NCI-H1105 treated with DMSO at 0.1 percent for 48 hours (cell line): ENCODE data around the gene CFAP70.
"Not testable (repeated sequence)": the region's sequence is repeated elsewhere in the genome, so short reads cannot be mapped to it uniquely, and the experiment has no call there.

ENCODE experiments used
- DNase-seq: peaks from one replicate; lab custom pipeline; 2025; lab: John Stamatoyannopoulos, UW

Gene CFAP70

GRCh38 chr10:73358331-73359279, at the start of gene CFAP70:
Gene CFAP70, minus strand, starts transcription at chr10:73358864. Its CDS starts 4,068 bp downstream, at chr10:73354796.
- peak; percentile 93 for DNase-seq

DNA sequence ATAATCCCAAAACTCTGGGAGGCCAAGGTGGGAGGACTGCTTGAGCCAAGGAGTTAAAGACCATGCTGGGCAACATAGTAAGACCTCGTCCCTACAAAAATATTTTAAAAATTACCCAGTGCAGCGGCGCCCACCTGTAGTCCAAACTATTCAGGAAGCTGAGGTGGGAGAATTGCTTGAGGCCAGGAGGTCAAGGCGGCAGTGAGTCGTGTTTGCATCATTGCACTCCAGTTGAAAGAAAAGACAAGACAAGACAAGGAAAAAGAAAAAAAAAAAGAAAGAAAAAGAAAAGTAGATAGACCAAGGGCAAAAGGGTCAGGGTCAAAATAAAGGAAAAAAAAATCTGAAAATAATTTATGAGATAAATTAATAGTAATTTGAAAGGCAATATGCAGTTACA, 49.4 kb upstream of the CFAP70 start:
- DNase-seq = no peak

DNA sequence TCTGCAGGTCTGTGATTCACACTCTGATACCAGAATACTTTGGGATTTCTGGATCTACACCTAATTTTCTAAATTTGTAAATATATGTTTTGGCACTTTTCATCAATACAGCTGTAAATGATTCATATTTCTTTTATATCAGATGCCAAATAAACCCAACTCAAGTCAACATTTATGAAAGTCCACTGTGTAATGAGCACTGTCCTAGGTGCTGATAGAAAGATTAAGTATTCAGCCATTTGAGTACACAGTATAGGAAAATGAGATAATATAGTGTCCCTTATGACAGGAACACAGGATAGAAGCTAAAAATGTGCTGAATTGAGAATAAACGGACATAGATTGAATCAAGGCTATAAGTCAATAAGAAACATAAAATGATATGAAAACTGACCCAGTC, 48.8 kb upstream of the CFAP70 start:
- DNase-seq = no peak

- no peak for DNase-seq
These were observed 48.2 kb upstream of the CFAP70 start for GRCh38 chr10:73406846-73407245.

GRCh38 chr10:73405556-73405955, 46.9 kb upstream of the CFAP70 start:
- DNase-seq = no peak

GRCh38 chr10:73404690-73405089, 46.0 kb upstream of the CFAP70 start:
- DNase-seq = no peak

GRCh38 chr10:73401636-73402035, 43.0 kb upstream of the CFAP70 start:
- no peak for DNase-seq

DNA sequence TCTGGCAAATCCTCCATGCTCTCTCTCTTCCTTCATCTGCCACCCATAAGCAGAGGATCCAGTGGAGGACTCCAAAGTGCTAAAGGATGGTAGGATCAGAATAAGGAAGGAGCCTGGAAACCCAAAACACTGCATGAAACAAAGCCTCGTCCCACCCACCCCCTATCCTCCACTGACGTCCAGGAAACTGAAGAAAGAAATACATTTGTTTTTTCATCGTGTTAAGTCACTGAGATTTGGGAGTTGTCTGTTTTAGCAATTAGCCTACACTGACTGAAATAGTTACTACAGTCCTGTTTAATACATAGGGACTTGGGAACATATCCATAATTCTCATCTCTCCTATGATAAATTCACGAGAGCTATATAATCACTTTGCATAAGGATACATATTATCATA, 40.4 kb upstream of the CFAP70 start:
- no peak for DNase-seq

DNA sequence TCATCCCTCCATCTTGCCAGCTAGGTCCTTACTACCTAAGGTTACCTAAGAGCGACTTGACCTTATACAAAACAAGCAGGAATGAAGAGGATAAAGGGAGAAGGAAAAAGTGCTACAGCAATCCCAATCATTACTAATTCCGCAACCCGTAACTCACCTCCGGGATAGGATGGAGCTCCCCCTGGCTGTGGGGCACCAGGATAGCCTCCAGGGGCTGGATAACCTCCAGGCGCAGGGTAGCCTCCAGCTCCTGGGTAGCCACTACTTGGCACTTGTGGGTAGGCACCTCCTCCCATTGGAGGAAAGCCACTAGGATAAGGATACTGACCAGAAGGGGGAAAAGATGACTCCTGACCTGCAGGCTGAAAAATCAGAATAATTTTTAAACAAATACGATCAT, 39.4 kb upstream of the CFAP70 start:
- no peak for DNase-seq

- DNase-seq = not testable (repeated sequence)
These were observed 35.7 kb upstream of the CFAP70 start for GRCh38 chr10:73394325-73394724.

DNA sequence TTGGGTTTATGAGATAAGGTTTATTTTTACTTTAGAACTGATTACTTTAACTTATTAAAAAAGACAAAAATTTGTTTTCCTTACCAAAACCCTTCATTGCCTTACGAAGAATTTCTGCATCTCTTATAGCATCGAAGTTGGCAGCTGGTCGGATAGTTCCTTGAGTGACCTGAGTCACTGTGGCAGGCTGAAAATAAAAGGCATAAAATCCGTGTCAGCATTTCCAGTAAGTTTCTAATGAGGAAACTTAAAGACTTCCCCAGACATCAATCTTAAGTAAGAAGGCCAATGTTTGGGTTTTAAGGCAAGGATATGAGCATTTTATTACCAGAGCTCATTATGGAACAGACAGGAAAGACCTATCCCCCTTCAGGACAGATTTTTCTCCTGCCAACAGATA, 29.6 kb upstream of the CFAP70 start:
- no peak for DNase-seq

DNA sequence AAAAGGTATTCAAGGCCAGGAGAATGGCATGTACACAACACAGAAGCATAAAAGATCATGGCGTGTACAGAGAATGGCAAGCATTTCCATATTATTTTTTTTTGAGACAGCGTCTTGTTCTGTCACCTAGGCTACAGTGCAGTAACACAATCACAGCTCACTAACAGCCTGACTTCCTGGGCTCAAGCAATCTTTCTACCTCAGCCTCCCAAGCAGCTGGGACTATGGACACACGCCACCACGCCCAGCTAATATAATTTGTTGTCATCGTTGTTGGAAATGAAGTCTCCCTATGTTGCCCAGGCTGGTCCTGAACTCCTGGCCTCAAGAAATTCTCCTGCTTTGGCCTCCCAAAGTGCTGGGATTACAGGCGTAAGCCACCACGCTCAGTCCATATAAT, 27.9 kb upstream of the CFAP70 start:
- no peak for DNase-seq

- no peak for DNase-seq
These were observed 20.5 kb upstream of the CFAP70 start for GRCh38 chr10:73379064-73379748.

GRCh38 chr10:73376679-73377078, 18.0 kb upstream of the CFAP70 start:
- no peak for DNase-seq

DNA sequence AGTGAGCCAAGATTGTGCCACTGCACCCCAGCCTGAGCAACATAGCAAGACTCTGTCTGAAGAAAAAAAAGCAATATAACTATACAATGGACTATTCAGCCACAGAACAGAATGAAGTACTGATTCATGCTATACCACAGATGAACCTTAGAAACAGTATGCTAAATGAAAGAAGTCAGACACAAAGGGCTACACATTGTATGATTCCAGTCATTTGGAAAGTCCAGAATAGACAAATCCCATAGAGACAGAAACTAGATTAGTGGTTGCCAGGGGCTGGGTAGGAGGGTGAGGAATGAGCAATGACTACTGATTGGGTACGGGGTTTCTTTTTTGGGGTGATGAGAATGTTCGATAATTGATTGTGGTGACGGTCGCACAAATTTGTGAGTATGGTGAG, 9.6 kb upstream of the CFAP70 start:
- DNase-seq = no peak

GRCh38 chr10:73366381-73367298, 8.0 kb upstream of the CFAP70 start:
- no peak for DNase-seq

DNA sequence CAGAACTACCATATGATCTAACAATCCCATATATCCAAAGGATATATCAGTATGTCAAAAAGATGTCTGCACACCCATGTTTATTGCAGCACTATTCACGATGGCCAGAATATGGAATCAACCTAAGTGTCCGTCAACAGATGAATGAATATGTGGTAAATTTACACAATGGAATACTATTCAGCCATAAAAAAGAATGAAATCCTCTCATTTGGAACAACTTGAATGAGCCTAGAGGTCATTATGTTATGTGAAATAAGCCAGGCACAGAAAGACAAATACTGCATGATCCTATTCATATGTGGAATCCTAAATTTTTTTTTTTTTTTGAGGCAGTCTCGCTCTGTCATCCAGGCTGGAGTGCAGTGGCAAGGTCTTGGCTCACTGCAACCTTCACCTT, 6.3 kb upstream of the CFAP70 start:
- DNase-seq = no peak

DNA sequence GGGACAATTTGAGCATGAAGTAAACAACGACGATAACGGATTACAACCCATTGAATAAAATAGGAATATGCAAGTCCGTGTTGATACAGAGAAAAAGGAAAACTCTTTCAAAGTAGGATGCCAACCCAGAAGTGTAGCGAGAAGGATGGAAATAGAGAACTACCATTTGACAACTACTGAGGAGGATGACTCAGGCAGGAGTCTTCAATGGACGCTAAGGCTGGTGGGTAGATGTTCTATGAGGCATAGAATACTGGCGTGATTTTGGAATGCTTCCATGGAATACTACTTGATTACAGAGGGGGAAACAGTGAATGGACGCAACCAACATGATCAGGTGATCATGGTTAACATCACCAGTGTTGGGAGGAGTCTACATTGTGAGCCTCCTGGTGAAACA, 828 bp upstream of the CFAP70 start:
- peak; percentile 17 for DNase-seq

GRCh38 chr10:73357821-73358220, 843 bp downstream of the CFAP70 start:
- no peak for DNase-seq

- no peak for DNase-seq
These were observed 1.5 kb downstream of the CFAP70 start for GRCh38 chr10:73357166-73357565.

DNA sequence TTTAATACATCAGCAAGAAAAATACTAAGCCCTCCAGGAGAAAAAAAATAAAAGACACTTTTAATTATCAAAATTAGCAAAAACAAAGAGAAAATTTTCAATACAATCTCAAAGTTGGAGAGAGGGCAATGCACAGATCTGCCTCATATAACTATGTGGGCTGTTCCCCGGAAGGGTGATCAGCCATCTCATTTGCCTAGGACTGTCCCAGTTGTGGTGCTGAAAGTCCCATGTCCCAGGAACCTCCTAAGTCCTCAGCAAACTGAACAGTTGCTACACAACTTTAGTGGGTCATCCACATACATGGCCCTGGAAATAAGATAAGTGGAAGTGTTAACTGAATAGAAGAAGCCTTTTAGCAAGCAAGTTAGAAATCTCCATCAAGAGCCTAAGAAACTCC, 14.4 kb downstream of the CFAP70 start:
- no peak for DNase-seq

GRCh38 chr10:73340121-73340520, 18.5 kb downstream of the CFAP70 start:
- DNase-seq = no peak
